ENCODE data around the gene MT4.

DNA sequence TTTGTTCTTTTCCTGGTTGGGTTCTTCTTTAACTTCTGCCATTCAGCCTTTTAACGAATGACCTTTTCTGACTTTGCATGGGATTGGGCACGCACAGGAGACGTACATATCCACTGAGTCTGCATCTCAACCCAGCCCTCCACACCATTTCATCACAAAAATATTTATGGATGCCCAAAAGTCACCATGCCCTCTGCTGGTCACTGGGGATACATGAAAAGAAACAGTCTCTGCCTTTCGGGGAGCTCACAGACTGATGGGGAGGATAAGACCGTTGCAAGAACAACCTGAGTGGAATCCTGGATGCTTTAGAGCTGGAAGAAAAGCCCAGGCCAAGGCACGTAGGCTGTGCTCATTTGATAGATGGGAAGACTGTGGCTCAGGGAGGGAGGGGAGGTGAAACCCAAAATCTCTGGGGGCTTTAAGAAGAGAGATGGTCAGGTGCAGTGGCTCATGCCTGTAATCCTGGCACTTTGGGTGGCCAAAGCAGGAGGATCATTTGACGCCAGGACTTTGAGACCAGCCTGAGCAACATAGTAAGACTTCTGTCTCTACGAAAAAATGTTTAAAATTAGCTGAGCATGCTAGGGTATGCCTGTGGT lies 35.6 kb downstream of the MT4 start:
- TF ChIP-seq CTCF (IDR thresholded peaks at IDR 0.05) (peak in 1 of 3 donors; percentile 54), EP300 (IDR thresholded peaks at IDR 0.05) (no peak)

Data from ovary (tissue), 3 donors.